NCI-H187 (cell line): ENCODE data around the gene TDRD7.

Experiments
- DNase-seq, 2 experiments: peaks; one replicate each; lab custom pipeline; 2025; lab: John Stamatoyannopoulos, UW

Gene TDRD7

DNA sequence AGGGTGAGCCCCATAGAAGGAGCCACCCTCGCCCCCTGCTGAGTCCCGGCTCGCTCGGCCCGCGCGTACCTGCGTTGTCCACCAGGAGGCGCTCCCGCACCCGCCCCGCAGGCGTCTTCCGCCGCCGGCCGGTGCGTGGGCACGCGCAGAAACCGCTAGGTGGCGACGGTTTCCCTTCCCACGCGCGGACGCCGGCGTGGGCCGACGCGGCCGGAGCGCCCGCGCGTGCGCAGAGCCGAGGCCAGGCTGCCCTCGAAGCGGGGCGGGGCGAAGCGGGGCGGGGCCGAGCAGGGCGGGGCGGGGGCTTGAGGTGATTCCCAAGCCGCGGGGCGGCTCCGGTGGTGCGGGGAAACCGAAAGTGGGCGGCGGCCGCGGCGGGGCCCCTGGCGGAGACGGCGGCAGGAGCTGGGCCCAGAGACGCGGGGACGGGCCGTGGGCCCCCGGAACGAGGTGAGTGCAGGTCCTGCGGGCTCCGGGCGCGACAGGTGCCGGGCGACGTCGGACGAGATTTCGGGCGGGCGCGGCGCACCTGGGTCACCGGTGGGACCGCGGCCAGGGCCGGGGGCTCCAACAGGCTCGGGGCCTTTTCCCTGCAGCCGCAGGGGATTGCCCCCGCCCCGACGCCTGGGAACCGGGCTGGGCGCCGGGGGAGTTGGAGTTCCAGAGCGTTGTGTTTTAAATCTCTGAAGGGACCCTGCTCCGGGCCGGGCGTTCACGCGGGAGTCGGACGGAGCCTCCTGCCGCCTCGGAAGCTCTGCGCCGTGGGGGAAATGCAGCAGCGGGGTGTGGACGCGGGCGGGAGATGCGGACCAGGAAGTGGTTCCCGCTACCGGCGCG is at the start of gene TDRD7:
TSS of gene TDRD7 (plus strand) at position 308 of the 837 bp plus-strand sequence. CDS start 16,370 bp downstream, outside the sequence.
- DNase-seq, result peak; percentile 9 to 66

- no peak for DNase-seq
Measured at GRCh38 chr9:97362777-97363545, 48.9 kb upstream of the TDRD7 start.

- DNase-seq, result no peak
Measured at GRCh38 chr9:97363661-97364299, 48.1 kb upstream of the TDRD7 start.

- DNase-seq, result no peak
Measured at GRCh38 chr9:97364769-97365490, 47.0 kb upstream of the TDRD7 start.

- DNase-seq, result no peak
Measured at GRCh38 chr9:97365634-97366033, 46.3 kb upstream of the TDRD7 start.

- no peak for DNase-seq
Measured at GRCh38 chr9:97366476-97366875, 45.4 kb upstream of the TDRD7 start.

GRCh38 chr9:97366889-97367288 is 45.0 kb upstream of the TDRD7 start:
- no peak for DNase-seq

DNA sequence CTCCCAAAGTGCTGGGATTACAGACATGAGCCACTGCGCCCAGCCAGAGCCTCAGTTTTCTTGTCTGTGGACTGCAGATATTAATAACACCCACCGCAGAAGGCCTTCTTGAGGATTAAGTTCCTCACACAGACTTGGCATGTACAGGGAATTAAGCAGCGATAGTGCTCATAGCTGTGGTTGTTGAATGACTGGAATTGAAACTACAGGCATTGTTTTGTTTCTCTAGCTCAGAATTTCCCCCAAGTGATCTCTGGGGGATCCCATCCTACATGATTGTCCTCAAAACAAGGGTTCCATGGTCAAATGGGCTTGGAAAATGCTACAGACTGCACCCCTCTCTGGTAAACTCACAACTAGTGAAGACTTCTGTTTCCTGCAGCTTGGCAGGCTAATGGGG is 44.2 kb upstream of the TDRD7 start:
- no peak for DNase-seq

GRCh38 chr9:97368964-97369363 is 42.9 kb upstream of the TDRD7 start:
- DNase-seq, result no peak

GRCh38 chr9:97372580-97372979 is 39.3 kb upstream of the TDRD7 start:
- DNase-seq, result no peak

- DNase-seq, result no peak
Measured at GRCh38 chr9:97373331-97373730, 38.6 kb upstream of the TDRD7 start.

DNA sequence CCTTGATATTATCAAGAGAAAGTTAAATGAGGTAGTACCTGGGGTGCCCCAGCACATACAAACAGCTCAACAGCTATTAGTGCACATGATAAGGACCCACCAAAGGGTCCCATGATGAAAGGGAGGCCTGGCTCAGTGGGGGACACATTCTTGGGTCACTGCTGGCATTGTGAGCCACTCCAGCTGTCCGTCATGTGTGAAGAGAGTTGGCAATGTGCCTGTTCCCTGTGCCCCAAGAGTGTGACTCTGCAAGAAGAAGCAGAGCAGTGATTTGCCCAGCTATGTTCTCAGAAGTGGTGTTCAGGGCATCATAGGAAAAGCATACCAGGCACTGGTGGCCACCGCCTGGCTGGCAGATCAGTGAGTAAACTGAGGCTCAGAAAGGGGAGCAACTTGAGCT is 37.1 kb upstream of the TDRD7 start:
- DNase-seq, result no peak

DNA sequence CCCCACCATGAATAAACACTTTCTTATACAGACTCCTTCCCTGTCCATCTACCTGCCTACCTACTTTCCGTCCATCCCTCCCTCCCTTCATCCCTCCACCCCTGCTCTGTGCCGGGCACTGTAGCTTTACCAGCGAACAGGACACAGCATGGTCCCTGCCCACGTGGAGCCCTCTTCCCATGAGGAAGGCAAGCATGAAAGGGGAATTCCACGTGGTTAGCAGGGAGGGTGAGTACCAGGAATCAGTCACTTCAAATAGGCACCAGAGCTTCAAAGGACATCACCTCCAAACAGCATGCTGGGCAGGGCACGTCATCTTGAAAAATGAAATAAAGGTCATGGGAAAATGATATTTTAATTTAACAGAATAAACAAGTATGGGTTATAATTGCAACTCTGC is 35.0 kb upstream of the TDRD7 start:
- DNase-seq, result no peak

DNA sequence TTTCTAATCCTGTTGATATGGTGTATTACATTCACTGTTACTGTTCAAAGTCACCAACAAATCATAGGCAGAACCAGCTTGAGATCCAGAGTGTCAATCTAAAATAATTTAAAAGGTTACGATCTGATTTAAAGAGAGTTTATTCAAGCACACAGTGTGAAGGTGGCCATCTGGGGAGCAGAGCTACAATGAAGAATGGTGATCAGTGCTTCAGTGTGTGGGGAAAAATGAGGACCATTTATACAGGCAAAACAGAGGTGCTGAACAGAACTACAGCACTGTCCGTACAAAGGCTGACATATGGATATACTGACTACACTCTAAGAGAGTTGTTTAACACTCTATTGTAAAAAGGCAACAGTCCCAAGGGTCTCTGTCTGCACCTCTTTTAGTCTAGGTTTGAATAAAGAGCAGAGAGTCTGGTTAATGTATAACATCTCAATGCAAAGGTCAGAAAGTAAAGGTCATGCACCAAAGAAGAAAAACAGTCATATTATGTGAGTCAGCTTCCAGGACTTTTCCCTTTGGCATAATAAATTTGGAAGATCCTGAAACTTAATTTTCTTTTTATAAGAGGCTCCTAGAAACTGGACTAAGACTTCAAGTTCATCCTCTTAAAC is 29.7 kb upstream of the TDRD7 start:
- no peak for DNase-seq

DNA sequence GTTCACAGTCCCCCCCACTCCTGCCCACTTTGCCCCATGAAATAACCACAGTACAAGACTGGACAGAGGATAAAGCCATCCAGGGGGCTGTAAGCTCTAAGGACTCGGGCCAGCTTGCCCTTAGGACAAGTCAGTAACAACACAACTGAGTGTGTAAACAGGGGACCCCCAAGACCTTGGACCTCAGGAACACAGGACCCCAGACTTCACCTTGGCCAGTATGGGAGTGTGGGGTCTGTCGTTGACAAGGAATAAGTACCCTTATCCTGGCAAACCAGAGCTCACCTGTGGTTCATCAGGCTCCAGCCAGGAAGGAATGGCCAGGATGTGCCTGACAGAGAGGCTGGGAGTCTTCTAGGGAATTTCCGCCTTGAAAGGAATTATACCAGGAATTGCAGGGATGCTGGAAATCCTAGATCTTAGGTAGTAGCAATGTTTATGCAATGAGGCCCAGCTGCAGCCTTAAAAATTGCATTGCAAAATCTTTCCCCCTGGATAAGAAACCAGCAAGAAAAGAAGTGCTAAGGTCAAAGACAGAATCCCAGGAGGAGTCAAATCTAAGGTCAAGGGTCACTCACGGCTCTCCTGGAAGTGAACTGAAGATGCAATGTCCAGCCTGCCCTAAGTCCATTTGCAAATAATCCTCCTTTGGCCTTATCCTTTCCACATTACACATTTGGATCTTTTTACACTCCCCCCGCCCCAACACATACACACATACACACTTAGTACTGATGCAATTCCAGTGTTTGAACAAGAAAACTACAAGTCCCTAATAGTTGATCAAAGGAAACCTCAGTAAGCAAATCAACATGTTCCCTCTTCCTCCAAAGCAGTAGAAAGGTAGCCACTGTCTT is 27.3 kb upstream of the TDRD7 start:
- no peak for DNase-seq

GRCh38 chr9:97385626-97386264 is 26.2 kb upstream of the TDRD7 start:
- no peak for DNase-seq

DNA sequence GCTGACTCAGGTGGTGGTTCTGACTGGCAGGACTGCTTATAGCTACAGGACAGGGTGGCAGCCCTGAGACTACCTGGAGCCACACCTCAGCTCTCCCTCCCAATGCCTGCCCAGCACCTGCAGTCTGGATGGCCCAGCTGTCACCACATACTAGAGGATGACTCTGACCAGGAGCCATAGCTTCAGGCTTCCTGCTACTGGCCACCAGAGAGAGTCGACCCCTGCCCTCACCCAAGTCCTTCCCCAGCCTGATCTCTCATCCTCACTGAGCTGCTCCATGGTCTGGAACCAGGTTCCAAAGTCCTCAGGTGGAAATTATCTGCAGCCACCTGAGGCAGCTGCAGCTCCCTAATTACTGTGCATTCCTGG is 25.6 kb upstream of the TDRD7 start:
- no peak for DNase-seq

- peak in 1 of 2 experiments; percentile 33 for DNase-seq
Measured at GRCh38 chr9:97386733-97387503, 25.0 kb upstream of the TDRD7 start.

DNA sequence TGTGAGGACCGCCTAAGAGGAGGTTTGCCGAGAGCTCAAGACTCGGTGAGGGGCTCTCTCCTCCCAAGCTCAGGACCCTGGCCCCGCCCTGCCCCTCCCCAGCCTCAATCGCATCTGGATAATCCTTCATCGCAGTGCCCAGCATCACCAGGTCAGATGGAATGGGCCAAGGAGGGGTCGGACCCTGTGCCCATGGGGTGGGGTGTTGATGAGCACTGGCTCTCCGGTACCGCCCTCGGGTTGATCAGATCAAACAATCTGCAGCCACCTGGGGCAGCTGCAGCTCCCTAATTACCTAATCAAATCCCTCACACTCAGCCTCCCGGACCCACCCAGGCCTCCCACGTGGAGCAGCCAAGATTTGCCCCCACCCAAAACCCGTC is 24.4 kb upstream of the TDRD7 start:
- DNase-seq, result no peak
